Measurements from ENCODE around the gene AMMECR1L.
A peak's percentile ranks its signal among the peaks of the same experiment; 100 is the strongest.

AMMECR1L gene

DNA sequence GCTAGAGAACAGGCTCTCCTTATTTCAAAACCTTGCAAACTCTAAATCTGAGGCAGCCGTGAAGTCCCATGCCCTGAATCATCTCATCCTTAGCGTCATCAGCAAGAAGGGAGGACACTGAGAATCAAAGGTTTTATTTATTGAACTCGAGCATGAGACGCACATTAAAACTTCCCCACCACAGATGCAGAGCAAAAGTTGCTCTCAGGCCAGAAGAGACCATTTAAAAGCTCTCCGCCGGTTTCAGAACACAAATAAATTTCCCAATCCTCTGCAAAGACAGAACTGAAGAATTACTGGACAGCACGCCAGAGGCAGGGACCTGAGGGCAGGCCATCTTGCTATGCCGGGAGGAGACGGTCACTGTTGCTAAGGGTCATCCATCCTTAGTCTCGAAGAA, 1.3 kb downstream of the AMMECR1L start:
- Histone ChIP-seq H3K4me3 (replicated peaks; ENCODE audit: insufficient read depth, low read length) (peak overlapping the region; percentile 52), H3K27ac (replicated peaks) (no peak overlapping the region), H3K27me3 (ENCODE audit: insufficient read depth, poor library complexity, severe bottlenecking) (no peaks in the 10 kb centered on the region)
- DNase-seq (ENCODE audit: low read depth in 1 of 2, low spot score in 1 of 2), result no peak
- no peak for TF ChIP-seq SPI1 (IDR thresholded peaks at IDR 0.05; ENCODE audit: borderline replicate concordance, low read depth)
- TF ChIP-seq GABPA (IDR thresholded peaks at IDR 0.05; ENCODE audit: low read depth), result no peak
- no peak for TF ChIP-seq CTCF (IDR thresholded peaks at IDR 0.05; ENCODE audit: insufficient read depth, low read length)
- TF ChIP-seq, protein P1, sequence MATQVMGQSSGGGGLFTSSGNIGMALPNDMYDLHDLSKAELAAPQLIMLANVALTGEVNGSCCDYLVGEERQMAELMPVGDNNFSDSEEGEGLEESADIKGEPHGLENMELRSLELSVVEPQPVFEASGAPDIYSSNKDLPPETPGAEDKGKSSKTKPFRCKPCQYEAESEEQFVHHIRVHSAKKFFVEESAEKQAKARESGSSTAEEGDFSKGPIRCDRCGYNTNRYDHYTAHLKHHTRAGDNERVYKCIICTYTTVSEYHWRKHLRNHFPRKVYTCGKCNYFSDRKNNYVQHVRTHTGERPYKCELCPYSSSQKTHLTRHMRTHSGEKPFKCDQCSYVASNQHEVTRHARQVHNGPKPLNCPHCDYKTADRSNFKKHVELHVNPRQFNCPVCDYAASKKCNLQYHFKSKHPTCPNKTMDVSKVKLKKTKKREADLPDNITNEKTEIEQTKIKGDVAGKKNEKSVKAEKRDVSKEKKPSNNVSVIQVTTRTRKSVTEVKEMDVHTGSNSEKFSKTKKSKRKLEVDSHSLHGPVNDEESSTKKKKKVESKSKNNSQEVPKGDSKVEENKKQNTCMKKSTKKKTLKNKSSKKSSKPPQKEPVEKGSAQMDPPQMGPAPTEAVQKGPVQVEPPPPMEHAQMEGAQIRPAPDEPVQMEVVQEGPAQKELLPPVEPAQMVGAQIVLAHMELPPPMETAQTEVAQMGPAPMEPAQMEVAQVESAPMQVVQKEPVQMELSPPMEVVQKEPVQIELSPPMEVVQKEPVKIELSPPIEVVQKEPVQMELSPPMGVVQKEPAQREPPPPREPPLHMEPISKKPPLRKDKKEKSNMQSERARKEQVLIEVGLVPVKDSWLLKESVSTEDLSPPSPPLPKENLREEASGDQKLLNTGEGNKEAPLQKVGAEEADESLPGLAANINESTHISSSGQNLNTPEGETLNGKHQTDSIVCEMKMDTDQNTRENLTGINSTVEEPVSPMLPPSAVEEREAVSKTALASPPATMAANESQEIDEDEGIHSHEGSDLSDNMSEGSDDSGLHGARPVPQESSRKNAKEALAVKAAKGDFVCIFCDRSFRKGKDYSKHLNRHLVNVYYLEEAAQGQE (IDR thresholded peaks at IDR 0.05; ENCODE audit: insufficient replicate concordance, low read depth), result no peak
- no peak for TF ChIP-seq POLR2AphosphoS5 (IDR thresholded peaks at IDR 0.05; ENCODE audit: low read depth)

DNA sequence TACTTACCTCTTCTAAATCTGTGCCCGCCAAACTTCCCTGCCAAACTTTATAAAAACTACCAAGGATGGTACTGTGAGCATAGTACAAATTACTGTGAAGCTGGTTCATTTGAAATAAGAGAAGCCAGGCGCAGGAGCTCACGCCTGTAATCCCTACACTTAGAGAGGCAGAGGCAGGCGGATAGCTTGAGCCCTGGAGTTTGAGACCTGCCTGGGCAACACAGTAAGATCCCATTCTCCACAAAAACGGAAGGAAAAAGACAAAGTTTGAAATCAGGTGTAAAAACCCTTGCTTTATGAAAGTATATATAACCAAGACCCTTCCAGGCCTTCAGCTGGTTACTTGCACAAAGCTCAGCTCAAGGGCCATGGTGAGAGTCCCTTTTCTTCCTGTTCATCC, 5.9 kb downstream of the AMMECR1L start:
- Histone ChIP-seq H3K27me3 (ENCODE audit: insufficient read depth, poor library complexity, severe bottlenecking) (no peaks in the 10 kb centered on the region), H3K4me3 (replicated peaks; ENCODE audit: insufficient read depth, low read length) (no peak overlapping the region), H3K27ac (replicated peaks) (no peak overlapping the region)
- TF ChIP-seq, protein P1 (IDR thresholded peaks at IDR 0.05; ENCODE audit: insufficient replicate concordance, low read depth), result no peak
- no peak for TF ChIP-seq CTCF (IDR thresholded peaks at IDR 0.05; ENCODE audit: insufficient read depth, low read length)
- TF ChIP-seq SPI1 (IDR thresholded peaks at IDR 0.05; ENCODE audit: borderline replicate concordance, low read depth), result no peak
- no peak for TF ChIP-seq POLR2AphosphoS5 (IDR thresholded peaks at IDR 0.05; ENCODE audit: low read depth)
- no peak for TF ChIP-seq GABPA (IDR thresholded peaks at IDR 0.05; ENCODE audit: low read depth)
- DNase-seq (ENCODE audit: low read depth in 1 of 2, low spot score in 1 of 2), result no peak

- TF ChIP-seq, protein P1 (IDR thresholded peaks at IDR 0.05; ENCODE audit: insufficient replicate concordance, low read depth), result no peak
- TF ChIP-seq SPI1 (IDR thresholded peaks at IDR 0.05; ENCODE audit: borderline replicate concordance, low read depth), result no peak
- TF ChIP-seq GABPA (IDR thresholded peaks at IDR 0.05; ENCODE audit: low read depth), result no peak
- no peak for TF ChIP-seq POLR2AphosphoS5 (IDR thresholded peaks at IDR 0.05; ENCODE audit: low read depth)
- no peak for TF ChIP-seq CTCF (IDR thresholded peaks at IDR 0.05; ENCODE audit: insufficient read depth, low read length)
- H3K27ac ChIP-seq (replicated peaks), result no peak overlapping the region
- no peaks in the 10 kb centered on the region for H3K27me3 ChIP-seq (ENCODE audit: insufficient read depth, poor library complexity, severe bottlenecking)
- no peak for DNase-seq (ENCODE audit: low read depth in 1 of 2, low spot score in 1 of 2)
- no peak overlapping the region for H3K4me3 ChIP-seq (replicated peaks; ENCODE audit: insufficient read depth, low read length)
Measured at GRCh38 chr2:127877626-127878025, 8.1 kb downstream of the AMMECR1L start.
